Spleen (tissue), 7 donors: ENCODE results near the gene DAB1.

Experiments used
- CTCF ChIP-seq, 11 experiments: fragments of 200-600 bp in 7 of 11; fragments of 450-650 bp in 4 of 11; sonication (generic) in 4 of 11; IDR thresholded peaks in 8 of 11; conservative IDR thresholded peaks in 3 of 11; 1 replicate in 7 of 11; 2 replicates in 4 of 11; pipeline versions ENCODE4 v1.4.0 to v1.8.0; 2016 to 2021; ENCODE audit warnings: antibody characterized with exemption in 11 of 11, inconsistent platforms in 4 of 11, mild to moderate bottlenecking in 1 of 11
- POLR2A ChIP-seq, 3 donors: fragments of 450-650 bp; IDR thresholded peaks; one replicate each; pipeline ENCODE4 v1.5.1; 2017; ENCODE audit warnings: antibody characterized with exemption in 3 of 3, mild to moderate bottlenecking in 1 of 3
- donor health status: DM: no; HTN: no; CAD: no; lungs with moderate emphysema.
- donor health status: DM: no; HTN: no; CAD: no.
- donor health status: DM: no; HTN: no; CAD: no.

DNA sequence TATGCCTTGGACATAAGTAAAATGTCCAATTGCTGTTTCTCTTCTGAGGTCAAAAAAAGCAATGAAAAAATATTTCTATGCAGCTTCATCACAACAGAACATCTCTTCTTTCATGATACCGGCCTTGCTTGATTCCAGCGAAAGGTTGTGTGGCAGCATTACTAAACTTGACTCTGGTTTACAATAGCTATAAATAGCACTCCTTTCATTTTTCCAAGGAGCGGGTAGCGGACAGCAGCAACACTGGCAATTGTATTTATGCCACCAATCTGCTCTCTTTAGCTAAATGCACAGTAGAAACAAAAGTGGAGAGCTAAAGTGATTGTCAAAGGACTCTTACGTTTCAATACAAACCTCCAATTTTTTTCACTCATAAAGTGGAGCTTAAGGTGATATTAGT lies 7.5 kb upstream of the DAB1 start:
- TF ChIP-seq CTCF (IDR thresholded peaks at IDR 0.05 in 8 of 11, conservative IDR thresholded peaks at IDR 0.05 in 3 of 11) (no peak), POLR2A (IDR thresholded peaks at IDR 0.05) (no peak)
